HEK293T (cell line): ENCODE measurements around the gene ASTN2.

Experiments used
- CTCF ChIA-PET: fragments of 350-600 bp; formaldehyde crosslinking; extraction: SDS; loops from one replicate; lab custom pipeline; 2021; ENCODE audit warnings: antibody characterized with exemption, inconsistent platforms; lab: Yijun Ruan, JAX
- POLR2A ChIA-PET: fragments of 350-600 bp; formaldehyde crosslinking; extraction: SDS; loops from one replicate; lab custom pipeline; 2020; ENCODE audit warnings: antibody characterized with exemption, inconsistent platforms; lab: Yijun Ruan, JAX
- DNase-seq: peaks from one replicate; pipeline ENCODE4 v3.0.0; 2012; ENCODE audit warnings: mixed read lengths; ENCODE audit errors: extremely low spot score
- ARNT ChIP-seq: fragments of 450-650 bp; IDR thresholded peaks from 2 replicates; pipeline ENCODE4 v1.6.1; 2017; ENCODE audit warnings: mild to moderate bottlenecking
- BHLHE40 ChIP-seq: fragments of 450-650 bp; IDR thresholded peaks from 2 replicates; pipeline ENCODE4 v1.6.1; 2016; ENCODE audit warnings: mild to moderate bottlenecking, moderate library complexity, borderline replicate concordance
- CTBP1 ChIP-seq: fragments of 450-650 bp; IDR thresholded peaks from 2 replicates; pipeline ENCODE4 v1.6.1; 2016; ENCODE audit warnings: borderline replicate concordance
- ELF4 ChIP-seq: fragments of 450-650 bp; IDR thresholded peaks from 2 replicates; pipeline ENCODE4 v1.6.1; 2017; ENCODE audit warnings: antibody characterized with exemption
- FOXA1 ChIP-seq: fragments of 450-650 bp; IDR thresholded peaks from 2 replicates; pipeline ENCODE4 v1.6.1; 2016; ENCODE audit warnings: mild to moderate bottlenecking
- FOXK2 ChIP-seq: fragments of 450-650 bp; IDR thresholded peaks from 2 replicates; pipeline ENCODE4 v1.6.1; 2016; ENCODE audit warnings: mild to moderate bottlenecking
- FOXM1 ChIP-seq: fragments of 450-650 bp; IDR thresholded peaks from 2 replicates; pipeline ENCODE4 v1.6.1; 2017; ENCODE audit warnings: mild to moderate bottlenecking, borderline replicate concordance
- HDGF ChIP-seq: fragments of 450-650 bp; IDR thresholded peaks from 2 replicates; pipeline ENCODE4 v1.6.1; 2017; ENCODE audit warnings: antibody characterized with exemption, borderline replicate concordance
- L3MBTL2 ChIP-seq: fragments of 450-650 bp; conservative IDR thresholded peaks from 2 replicates; pipeline ENCODE4 v1.6.1; 2016; ENCODE audit warnings: mild to moderate bottlenecking
- LEF1 ChIP-seq: fragments of 450-650 bp; IDR thresholded peaks from 2 replicates; pipeline ENCODE4 v1.6.1; 2017; ENCODE audit warnings: mild to moderate bottlenecking, borderline replicate concordance
- NFRKB ChIP-seq: fragments of 450-650 bp; IDR thresholded peaks from 2 replicates; pipeline ENCODE4 v1.6.1; 2016; ENCODE audit warnings: mild to moderate bottlenecking, moderate library complexity
- SP1 ChIP-seq: fragments of 450-650 bp; IDR thresholded peaks from 2 replicates; pipeline ENCODE4 v1.6.1; 2017
- SUZ12 ChIP-seq: fragments of 450-650 bp; IDR thresholded peaks from 2 replicates; pipeline ENCODE4 v1.6.1; 2016; ENCODE audit warnings: mild to moderate bottlenecking
- TARDBP ChIP-seq: fragments of 450-650 bp; IDR thresholded peaks from 2 replicates; pipeline ENCODE4 v1.6.1; 2016
- ZNF384 ChIP-seq: fragments of 450-650 bp; IDR thresholded peaks from 2 replicates; pipeline ENCODE4 v1.6.1; 2016
- TF ChIP-seq, protein P1 (sequence below): fragments of 450-650 bp; IDR thresholded peaks from 2 replicates; pipeline ENCODE4 v1.6.1; 2016

Gene ASTN2

DNA sequence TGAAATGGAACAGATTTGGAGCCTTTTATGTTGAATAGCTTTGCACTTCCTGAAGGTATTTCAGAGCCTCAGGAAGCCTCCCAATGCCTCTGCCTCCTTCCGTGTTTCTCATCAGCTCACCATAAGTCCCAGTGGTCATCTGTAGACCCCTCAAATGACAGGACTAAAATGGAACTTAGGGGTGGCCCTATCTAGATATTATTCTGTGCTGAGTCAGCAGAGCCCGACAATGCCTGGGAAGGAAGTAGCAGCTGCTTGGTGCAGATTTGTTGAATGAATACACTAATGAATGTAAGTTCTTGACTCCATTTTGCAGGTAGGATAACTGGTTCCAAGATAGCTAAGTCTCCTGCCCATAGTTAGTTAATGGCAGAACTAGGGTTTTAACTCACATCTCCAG lies 97.7 kb downstream of the ASTN2 start:
- ChIA-PET POLR2A (no interaction called here), CTCF (no interaction called here)
- no peak for DNase-seq
- TF ChIP-seq LEF1 (no peak), L3MBTL2 (no peak), ZNF384 (no peak), TARDBP (no peak), SUZ12 (no peak), CTBP1 (no peak), HDGF (no peak)
- TF ChIP-seq, protein P1, sequence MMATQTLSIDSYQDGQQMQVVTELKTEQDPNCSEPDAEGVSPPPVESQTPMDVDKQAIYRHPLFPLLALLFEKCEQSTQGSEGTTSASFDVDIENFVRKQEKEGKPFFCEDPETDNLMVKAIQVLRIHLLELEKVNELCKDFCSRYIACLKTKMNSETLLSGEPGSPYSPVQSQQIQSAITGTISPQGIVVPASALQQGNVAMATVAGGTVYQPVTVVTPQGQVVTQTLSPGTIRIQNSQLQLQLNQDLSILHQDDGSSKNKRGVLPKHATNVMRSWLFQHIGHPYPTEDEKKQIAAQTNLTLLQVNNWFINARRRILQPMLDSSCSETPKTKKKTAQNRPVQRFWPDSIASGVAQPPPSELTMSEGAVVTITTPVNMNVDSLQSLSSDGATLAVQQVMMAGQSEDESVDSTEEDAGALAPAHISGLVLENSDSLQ, result no peak

DNA sequence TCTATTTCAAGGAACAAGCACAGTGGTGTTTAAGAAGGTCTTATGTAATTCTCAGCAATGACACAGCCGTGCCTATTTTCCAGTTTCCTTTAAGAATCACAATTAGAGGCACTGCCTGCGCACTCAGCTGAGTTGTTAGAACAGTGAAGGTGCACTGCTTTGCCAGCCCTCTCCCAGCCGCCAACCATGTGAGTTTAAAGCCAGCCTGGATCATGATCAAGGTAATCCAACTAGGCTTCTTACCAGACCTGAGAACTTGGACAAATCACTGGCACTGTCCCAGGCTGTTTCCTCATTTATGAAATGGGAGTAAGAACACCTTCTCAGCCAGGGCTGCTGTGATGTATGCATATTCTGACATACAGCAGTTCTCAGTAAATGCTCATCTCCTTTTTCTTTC lies 99.6 kb downstream of the ASTN2 start:
- no peak for TF ChIP-seq HDGF
- TF ChIP-seq ARNT, result no peak
- TF ChIP-seq ZNF384, result no peak
- TF ChIP-seq SUZ12, result no peak
- no peak for TF ChIP-seq BHLHE40
- TF ChIP-seq, protein P1, result no peak
- TF ChIP-seq CTBP1, result no peak
- no peak for TF ChIP-seq LEF1
- TF ChIP-seq FOXM1, result no peak
- no peak for TF ChIP-seq TARDBP
- TF ChIP-seq NFRKB, result no peak
- TF ChIP-seq FOXA1, result no peak
- no peak for TF ChIP-seq SP1
- no peak for TF ChIP-seq ELF4
- TF ChIP-seq FOXK2, result no peak
- TF ChIP-seq L3MBTL2, result no peak
- ChIA-PET CTCF (no interaction called here), POLR2A (no interaction called here)
- no peak for DNase-seq

DNA sequence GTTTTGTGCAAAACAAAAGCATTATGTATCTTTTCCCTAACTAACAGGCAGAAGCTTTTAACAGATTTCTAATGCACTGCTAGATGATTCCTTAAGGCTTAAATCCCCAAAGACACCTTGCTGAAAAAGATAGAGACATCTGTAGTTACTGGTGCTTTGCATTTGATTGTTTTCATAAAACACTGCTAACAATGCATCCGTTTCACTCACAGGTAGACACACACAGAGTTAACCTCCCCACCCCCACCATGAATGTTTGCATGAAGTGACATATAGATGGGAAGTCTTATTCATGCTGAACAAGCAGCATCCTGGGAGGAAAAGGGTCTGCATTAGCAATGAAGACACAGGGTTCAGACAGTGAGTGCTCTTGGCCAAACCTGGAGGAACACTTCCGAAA lies 100.9 kb downstream of the ASTN2 start:
- ChIA-PET POLR2A (no interaction called here), CTCF (no interaction called here)
- TF ChIP-seq ARNT, result no peak
- TF ChIP-seq, protein P1, result no peak
- TF ChIP-seq CTBP1, result no peak
- TF ChIP-seq LEF1, result no peak
- no peak for TF ChIP-seq BHLHE40
- TF ChIP-seq FOXA1, result no peak
- no peak for TF ChIP-seq ZNF384
- no peak for TF ChIP-seq TARDBP
- no peak for TF ChIP-seq L3MBTL2
- no peak for TF ChIP-seq ELF4
- TF ChIP-seq SP1, result no peak
- no peak for TF ChIP-seq HDGF
- no peak for TF ChIP-seq NFRKB
- no peak for DNase-seq

DNA sequence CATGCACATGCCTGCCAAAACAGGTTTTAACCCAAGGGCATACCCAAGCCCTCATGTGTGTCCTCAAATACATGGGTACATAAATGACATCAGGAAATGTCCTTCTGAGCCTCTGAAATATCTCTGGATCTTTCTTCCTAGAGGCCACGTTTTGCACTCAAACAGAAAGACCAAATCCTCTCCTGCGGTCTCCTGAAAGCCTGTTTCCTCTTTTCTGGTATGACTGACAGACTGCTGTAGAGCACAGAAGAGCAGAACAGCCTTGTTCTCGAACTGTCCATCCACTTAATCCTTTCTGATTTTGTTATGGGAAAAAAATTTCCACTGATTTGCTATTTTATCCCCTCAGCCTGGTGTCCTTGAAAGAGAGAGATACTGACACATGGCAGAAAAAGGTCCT lies 107.2 kb downstream of the ASTN2 start:
- CTCF ChIA-PET, result interaction anchor here (0.5 kb wide), 1 partner anchor 106 kb away, joined by 4 read pairs; no protein-coding TSS in a partner anchor
- no peak for TF ChIP-seq LEF1
- no peak for TF ChIP-seq ARNT
- DNase-seq, result no peak
- POLR2A ChIA-PET, result no interaction called here

DNA sequence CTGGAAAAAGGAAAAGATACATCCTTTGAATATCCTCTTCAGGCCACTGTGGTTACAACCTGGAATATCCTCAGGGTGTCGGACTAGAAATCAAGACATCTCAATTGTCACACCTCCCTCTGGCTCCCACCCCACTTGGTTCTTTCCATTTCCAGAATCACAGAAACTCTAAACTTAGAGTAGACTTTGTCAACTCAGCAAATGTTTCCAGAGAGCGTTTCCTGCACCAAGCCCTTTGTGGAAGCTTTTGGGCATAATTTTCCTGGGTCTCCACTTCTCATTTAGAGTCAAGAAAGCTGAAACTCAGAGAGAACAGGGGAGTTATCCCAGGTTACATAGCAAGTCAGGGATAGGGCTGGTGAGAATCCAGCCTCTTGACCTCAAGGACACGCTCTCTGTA lies 108.8 kb downstream of the ASTN2 start:
- POLR2A ChIA-PET, result no interaction called here
- CTCF ChIA-PET, result no interaction called here

DNA sequence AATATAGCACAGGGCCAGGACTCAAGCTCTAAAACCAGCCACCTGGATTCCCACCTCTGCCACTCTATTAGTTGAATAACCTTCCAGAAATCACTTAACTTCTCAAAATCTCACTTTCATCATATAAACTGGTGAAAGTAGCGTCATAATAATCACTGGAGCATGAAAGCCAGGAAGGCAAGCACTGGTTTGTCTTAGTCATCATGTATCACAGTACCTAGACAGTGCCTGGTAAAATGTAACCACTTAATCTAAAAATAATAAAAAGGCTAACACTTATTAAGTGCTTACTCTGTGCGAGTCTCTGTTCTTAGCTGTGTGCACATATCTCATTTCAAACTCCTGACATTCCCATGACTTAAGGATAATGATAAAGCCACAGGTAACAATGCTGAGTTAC lies 109.4 kb downstream of the ASTN2 start:
- ChIA-PET CTCF (no interaction called here), POLR2A (no interaction called here)
- no peak for TF ChIP-seq FOXA1
- TF ChIP-seq L3MBTL2, result no peak
- no peak for TF ChIP-seq SUZ12
- TF ChIP-seq, protein P1, result no peak
- no peak for TF ChIP-seq ARNT
- no peak for TF ChIP-seq CTBP1
- TF ChIP-seq FOXM1, result no peak
- no peak for TF ChIP-seq SP1
- no peak for TF ChIP-seq HDGF
- no peak for TF ChIP-seq ZNF384
- TF ChIP-seq BHLHE40, result no peak
- TF ChIP-seq FOXK2, result no peak
- TF ChIP-seq TARDBP, result no peak
- no peak for TF ChIP-seq NFRKB
- TF ChIP-seq LEF1, result no peak
- TF ChIP-seq ELF4, result no peak
- no peak for DNase-seq

More for the DNA sequence above, 108.8 kb downstream of the ASTN2 start:
- no peak for TF ChIP-seq SP1
- TF ChIP-seq HDGF, result no peak
- TF ChIP-seq NFRKB, result no peak
- DNase-seq, result no peak
